Left ventricle myocardium superior (tissue), 1 donor: ENCODE results near the gene CAPZB. TPM values are rescaled to one million over a fixed set of nuclear protein-coding genes. Genes with fewer than 3 reads are reported as not detected.
"Not testable (repeated sequence)": the region's sequence is repeated elsewhere in the genome, so short reads cannot be mapped to it uniquely, and the experiment has no call there.

Experiments used
- ATAC-seq: fragments of 200-7000 bp; cut with Tn5 transposase; one replicate; pipeline ENCODE4 v1.9.1; 2020; ENCODE audit warnings: mild to moderate bottlenecking, moderate library complexity
- DNase-seq: peaks from one replicate; pipeline ENCODE4 v3.0.0-alpha.2; 2020
- intact Hi-C: fragments of 100-400 bp; cut with micrococcal nuclease; formaldehyde crosslinking; loops from one replicate; pipeline ENCODE4 v1.11.0; 2022
- total RNA-seq: library from RNA; stranded (reverse); fragmentation: NEBNext Ultra II Directional; extraction: Animal tissue kit (Norgen Biotek cat#: 25700); gene quantifications from one replicate; pipeline ENCODE4 v1.2.1, GENCODE V29; 2021
- donor health status: DM: no; HTN: yes; CAD: no; lungs with severe emphysema.

CAPZB gene
- total RNA-seq, 1 donor from 2014 or later, result 252 TPM

DNA sequence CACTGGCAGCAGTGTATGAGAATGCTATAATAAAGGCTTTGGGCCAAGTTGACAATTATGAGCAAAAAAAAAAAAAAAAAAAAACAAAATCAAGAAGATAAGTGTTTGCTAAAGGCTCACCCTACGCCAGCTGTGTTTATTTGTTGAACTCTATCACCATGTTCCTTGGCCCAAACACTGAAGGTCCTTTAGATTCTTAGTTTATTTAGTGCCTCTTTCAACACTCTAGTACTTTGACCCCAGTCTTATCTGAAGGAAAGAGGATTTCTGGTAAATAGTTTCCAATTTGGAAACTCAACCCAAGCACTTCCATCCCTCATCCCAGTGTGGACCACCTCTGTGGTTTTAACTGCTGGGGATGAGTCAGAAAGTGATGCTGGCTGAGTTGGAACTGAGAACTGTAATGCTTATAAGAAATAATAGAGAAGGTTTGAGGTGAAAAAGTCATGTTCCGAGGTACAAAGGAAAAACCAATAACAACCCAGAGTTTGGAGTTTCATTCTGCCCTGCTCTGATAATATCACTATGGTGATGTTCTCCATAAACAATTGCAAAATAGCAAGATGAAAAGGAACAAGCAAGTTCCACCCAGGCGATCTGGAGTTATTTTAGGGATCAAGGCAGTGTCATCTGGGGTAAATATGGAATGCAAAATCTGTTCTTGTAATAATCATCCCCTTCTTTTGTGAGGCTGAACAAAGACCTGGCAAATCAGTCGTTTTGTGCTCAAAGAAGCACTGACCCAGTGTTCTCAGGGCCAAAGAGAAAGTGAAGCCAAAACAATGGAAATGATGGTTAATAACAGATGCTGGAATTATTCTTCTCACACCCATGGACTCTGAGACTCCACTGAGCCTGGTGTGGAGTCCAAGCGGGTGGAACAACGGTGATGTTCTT lies 19.7 kb upstream of the CAPZB start:
- ATAC-seq, result peak; percentile 83
- DNase-seq, result no peak
- intact Hi-C loops, result no loop called here

GRCh38 chr1:19502284-19502683 lies 16.9 kb upstream of the CAPZB start:
- intact Hi-C loops, DNase-seq, ATAC-seq: not testable (repeated sequence)

GRCh38 chr1:19499887-19500286 lies 14.5 kb upstream of the CAPZB start:
- DNase-seq, ATAC-seq: not testable (repeated sequence)
- intact Hi-C loops, result loop anchor here (10.0 kb wide), 1 partner anchor 155 kb away; no protein-coding TSS in a partner anchor

- ATAC-seq, DNase-seq: not testable (repeated sequence)
- intact Hi-C loops, result loop anchor here (10.0 kb wide), 1 partner anchor 157 kb away; no protein-coding TSS in a partner anchor
Measured at GRCh38 chr1:19497443-19497842, 12.1 kb upstream of the CAPZB start.

DNA sequence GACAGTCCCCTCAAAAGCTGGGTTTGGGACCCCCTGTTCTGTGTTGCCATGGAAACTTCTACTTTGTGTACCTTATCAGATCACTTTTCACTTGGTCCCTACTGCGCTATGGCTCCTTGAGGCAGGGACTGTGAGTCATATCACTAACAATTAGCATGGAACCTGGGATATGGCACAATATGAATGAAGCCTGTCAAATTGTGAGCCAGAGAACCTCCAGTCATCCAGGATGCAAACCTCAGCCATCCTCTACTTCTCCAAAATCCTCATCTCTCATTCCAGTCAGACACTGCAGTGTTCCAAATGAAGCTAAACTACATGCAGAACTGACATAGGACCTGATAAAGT lies 11.2 kb upstream of the CAPZB start:
- no peak for DNase-seq
- intact Hi-C loops, result loop anchor here (10.0 kb wide), 1 partner anchor 158 kb away; no protein-coding TSS in a partner anchor

DNA sequence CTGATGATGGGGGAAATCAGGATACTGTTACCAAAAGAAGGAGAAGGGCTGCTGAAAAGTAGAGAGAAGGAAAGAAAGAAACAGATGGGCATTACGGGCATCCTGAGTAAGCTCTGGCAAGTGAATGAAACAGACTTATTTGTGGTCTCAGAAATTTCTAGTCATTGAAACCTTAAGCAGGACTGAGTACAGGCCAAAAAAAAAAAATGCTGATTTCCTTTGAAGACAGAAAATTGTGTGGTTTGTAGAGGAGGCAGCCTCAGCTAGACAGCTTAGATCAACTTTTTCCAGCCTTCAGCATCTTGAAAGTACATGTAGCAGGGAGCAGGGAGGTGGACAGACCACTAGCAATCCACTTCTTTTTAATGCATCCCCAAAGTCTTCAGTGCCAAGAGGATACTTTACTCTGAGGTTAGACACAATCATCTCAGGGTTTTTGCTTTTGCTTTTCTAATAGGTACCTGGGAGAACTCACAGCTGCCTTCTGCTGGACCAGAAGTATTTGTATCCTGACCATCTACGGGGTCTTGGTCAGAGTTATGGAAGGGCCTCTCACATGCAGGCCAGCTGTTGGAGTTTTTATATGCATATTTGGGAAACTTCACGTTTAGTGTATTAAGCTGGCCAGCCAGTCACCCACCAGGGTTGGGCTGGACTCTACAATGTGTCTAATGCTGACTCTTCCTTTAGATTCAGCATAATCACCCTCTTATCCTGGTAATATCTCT lies 10.6 kb upstream of the CAPZB start:
- intact Hi-C loops, result loop anchor here (10.0 kb wide), 1 partner anchor 159 kb away; no protein-coding TSS in a partner anchor
- DNase-seq (no peak), ATAC-seq (peak; percentile 29)

More for the DNA sequence above, 11.2 kb upstream of the CAPZB start:
- ATAC-seq, result no peak

DNA sequence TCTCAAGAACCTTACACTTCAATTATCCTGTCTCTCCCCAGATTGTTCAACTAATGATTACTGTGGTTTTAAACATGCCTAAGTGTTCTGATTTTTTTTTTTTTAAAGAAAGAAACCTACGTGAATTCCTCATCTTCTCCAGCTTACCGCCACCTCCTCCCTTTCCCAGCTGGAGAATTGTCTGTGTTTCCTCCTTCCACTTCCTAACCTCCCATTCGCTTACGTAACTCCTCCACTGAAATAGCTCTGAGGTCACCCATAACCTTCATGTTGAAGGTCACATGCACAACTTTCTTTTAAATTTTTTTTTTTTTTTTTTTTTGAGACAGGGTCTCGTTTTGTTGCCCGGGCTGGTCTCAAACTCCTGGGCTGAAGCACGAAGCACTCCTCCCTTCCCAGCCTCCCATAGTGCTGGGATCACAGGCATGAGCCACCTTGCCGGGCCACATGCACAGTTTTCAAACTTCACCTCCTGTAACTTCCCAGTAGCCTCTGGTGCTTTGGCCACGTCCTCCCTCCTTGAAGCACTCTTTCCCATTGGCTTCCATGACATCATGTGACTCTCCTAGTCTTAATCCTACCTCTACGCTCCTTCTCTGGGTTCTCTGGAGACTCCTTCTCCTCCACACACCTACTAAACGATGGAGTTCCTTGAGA lies 9.8 kb upstream of the CAPZB start:
- intact Hi-C loops, result loop anchor here (10.0 kb wide), 1 partner anchor 160 kb away; no protein-coding TSS in a partner anchor
- ATAC-seq, result peak; percentile 73
- DNase-seq, result no peak

DNA sequence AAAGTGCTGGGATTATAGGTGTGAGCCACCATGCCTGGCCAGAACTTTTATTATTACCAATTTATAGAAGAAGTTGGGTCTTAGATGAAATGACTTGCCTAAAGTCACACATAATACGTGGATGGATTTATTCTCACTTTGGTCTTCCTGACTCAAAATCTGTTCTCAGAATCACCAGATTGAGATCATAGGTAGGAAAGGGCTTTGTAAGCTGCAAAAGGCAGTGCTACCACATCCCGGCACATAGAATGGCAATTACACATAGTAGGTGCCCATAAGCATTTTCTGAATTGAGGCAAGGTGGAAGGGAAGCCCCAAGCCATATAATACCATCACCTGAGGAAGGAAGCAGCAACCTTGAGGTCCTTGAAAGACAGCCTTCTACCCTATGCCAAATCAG lies 8.2 kb upstream of the CAPZB start:
- DNase-seq (no peak), ATAC-seq (no peak)
- intact Hi-C loops, result loop anchor here (10.0 kb wide), 1 partner anchor 161 kb away; no protein-coding TSS in a partner anchor

DNA sequence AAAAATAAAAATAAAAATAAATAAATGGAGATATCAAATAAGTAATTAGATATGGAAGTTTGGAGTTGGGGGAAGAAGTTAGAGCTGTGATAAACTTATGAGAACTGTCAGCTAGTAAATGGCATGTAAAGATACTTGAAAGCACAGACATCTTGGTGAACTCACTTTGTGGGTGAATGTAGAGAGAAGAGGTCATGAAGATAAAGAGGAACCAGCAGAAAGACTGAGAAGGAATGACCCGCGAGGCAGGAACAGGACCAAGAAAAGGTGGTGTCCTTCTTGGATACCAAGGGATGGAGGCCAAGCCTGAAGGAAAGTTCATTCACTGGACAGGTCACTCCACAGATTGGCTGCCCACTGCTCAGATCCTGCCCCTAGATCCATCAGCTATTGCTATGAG lies 4.7 kb upstream of the CAPZB start:
- intact Hi-C loops, result loop anchor here (10.0 kb wide), 2 partner anchors 55 to 165 kb away; no protein-coding TSS in a partner anchor
- no peak for DNase-seq
- ATAC-seq, result no peak

DNA sequence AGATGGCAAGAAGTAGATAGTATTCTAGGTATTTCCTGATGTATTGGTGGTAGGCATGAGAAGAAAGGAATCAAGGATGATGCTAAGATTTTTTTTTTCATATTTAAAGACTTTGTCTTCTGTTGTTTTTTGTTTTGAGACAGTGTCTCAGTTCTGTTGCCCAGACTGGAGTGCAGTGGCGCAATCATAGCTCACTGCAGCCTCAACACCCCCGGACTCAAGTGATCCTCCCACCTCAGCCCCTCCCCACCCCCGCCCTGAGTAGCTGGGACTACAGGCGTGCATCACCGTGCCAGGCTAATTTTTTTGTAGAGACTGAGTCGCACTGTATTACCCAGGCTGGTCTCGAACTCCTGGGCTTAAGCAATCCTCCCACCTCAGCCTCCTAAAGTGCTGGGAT lies 2.8 kb upstream of the CAPZB start:
- no peak for ATAC-seq
- intact Hi-C loops, result loop anchor here (10.0 kb wide), 1 partner anchor 53 kb away; no protein-coding TSS in a partner anchor
- DNase-seq, result no peak

DNA sequence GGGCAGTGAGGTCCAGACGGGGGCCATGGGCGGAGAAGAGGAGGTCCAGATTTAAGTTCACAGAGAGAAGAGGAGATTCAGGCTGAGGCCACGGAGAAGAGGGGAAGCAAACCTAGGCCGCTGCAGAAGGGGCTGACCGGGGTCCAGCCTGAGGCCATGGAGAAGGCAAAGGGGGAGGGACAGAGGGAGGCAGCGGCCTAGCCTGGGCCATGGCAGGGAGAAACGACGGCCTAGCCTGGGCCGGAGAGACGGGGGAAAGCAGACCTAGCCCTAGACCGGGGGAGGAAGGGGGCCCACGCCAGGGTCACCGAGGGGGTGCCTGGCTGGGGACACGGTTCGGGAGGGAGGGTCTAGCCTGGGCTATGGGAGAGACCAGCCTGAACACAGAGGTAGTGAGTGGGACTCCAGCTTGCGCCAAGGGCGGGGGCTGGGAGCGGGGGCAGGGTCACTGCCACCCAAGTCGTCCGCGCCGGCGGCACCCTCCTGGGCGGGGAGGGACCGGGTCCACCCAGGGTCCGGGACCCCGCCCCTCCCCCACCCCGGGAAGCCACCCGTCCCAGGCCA lies 459 bp downstream of the CAPZB start:
- DNase-seq (peak; percentile 48), ATAC-seq (peak; percentile 18)
- intact Hi-C loops, result loop anchor here (10.0 kb wide), 1 partner anchor 50 kb away; no protein-coding TSS in a partner anchor

- DNase-seq, result peak; percentile 37
- ATAC-seq, result no peak
- intact Hi-C loops, result loop anchor here (10.0 kb wide), 1 partner anchor 50 kb away; no protein-coding TSS in a partner anchor
Measured at GRCh38 chr1:19484338-19484797, 971 bp downstream of the CAPZB start.

GRCh38 chr1:19483691-19484090 lies 1.6 kb downstream of the CAPZB start:
- ATAC-seq (no peak), DNase-seq (no peak)
- intact Hi-C loops, result loop anchor here (10.0 kb wide), 1 partner anchor 49 kb away; no protein-coding TSS in a partner anchor

DNA sequence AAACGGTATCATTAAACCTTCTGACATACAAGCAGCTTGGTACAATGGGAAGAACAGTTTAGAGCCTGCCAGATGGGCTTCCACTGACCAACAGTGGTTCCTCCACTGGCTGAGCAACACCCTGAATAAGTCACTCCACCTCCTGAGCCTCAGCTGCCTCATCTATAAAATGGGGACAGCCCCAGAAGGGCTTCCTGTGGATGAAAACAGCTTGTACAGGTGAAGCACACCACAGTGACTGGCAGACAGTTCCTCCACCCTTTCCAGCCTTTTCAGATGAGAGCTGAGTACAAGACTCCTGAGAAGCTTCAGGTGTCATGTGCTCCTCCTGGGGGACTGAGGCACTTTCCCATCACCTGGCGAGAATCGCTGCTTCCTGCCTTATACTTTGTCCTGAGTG lies 2.1 kb downstream of the CAPZB start:
- intact Hi-C loops, result loop anchor here (10.0 kb wide), 1 partner anchor 48 kb away; no protein-coding TSS in a partner anchor
- DNase-seq, result no peak
- ATAC-seq, result no peak

GRCh38 chr1:19481826-19482398 lies 3.4 kb downstream of the CAPZB start:
- intact Hi-C loops, result loop anchor here (10.0 kb wide), 1 partner anchor 47 kb away; no protein-coding TSS in a partner anchor
- ATAC-seq, result no peak
- DNase-seq, result no peak

DNA sequence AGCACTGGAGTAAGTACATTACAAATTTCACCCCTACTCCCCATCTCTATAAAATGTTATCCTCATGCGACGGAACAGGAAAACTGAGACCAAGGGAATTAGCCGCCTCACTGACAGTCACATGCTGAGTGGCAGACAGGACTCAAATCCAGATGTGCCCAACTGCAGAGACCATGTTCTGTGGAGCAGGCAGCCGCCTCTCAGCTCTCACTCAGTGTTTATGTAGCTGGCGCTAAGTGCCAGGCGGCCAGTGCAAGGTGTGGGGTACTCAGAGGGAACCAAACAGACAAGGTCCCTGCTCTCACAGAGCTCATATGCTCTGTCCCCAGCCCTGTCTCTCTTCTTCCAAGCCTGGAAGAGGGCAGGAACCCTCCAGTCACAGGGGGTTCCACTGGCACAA lies 5.1 kb downstream of the CAPZB start:
- intact Hi-C loops, result loop anchor here (10.0 kb wide), 1 partner anchor 45 kb away; no protein-coding TSS in a partner anchor
- ATAC-seq (no peak), DNase-seq (no peak)

DNA sequence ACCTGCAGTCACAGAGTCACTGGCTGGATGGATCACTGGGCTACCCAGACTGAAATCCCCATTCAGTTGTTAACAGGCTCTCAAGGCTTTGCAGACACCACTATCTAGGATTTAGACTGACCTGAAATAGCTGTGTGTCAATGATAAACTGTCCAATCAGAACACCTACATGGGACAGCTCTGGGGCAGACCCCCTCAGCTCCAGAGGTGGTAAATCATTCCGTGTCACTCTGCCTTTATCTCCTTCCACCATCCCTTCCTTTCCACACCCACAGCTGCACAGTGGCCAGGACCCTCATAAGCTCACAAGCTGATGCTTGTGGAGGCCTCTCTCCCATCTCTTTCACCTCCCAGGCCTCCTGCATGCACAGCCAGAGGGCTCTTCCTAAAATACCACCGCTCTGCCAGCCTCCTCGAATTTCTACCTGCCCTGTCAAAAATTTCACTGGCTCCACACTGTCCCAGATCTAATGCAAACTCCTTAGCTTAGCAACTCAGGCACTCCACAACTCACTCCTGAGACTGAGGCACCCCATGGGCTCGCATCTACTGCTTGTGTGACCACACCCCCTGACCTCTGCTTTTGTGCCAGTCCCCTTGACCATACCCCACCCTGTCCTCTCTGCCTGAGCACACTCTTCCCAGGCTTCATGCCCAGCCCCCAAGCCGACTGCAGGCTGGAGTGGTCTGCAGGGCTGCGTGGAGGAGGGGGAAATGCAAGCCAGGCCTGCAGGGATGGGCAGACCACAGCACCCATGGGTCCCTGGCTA lies 5.8 kb downstream of the CAPZB start:
- ATAC-seq, result no peak
- intact Hi-C loops, result loop anchor here (10.0 kb wide), 1 partner anchor 45 kb away; no protein-coding TSS in a partner anchor
- no peak for DNase-seq
